Right renal cortex interstitium (tissue), 3 donors: ENCODE measurements around the gene ASB6. TPM values are rescaled to one million over a fixed set of nuclear protein-coding genes. Genes with fewer than 3 reads are reported as not detected.

Experiments used
- DNase-seq, 3 donors: peaks; one replicate each; pipeline ENCODE4 v3.0.0-alpha.2; 2013; ENCODE audit warnings: low read depth in 3 of 3, low spot score in 2 of 3
- polyA plus RNA-seq, 3 donors: library from polyadenylated mRNA; unstranded; fragments of 120-200 nt; gene quantifications; one replicate each; pipeline ENCODE4 v1.2.1, GENCODE V29; 2013; ENCODE audit not compliant: insufficient read length in 3 of 3

Gene ASB6, protein sequence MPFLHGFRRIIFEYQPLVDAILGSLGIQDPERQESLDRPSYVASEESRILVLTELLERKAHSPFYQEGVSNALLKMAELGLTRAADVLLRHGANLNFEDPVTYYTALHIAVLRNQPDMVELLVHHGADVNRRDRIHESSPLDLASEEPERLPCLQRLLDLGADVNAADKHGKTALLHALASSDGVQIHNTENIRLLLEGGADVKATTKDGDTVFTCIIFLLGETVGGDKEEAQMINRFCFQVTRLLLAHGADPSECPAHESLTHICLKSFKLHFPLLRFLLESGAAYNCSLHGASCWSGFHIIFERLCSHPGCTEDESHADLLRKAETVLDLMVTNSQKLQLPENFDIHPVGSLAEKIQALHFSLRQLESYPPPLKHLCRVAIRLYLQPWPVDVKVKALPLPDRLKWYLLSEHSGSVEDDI
- polyA plus RNA-seq = 10 to 100 TPM; 14.2 to 17.0 (median 16.5) TPM

DNA sequence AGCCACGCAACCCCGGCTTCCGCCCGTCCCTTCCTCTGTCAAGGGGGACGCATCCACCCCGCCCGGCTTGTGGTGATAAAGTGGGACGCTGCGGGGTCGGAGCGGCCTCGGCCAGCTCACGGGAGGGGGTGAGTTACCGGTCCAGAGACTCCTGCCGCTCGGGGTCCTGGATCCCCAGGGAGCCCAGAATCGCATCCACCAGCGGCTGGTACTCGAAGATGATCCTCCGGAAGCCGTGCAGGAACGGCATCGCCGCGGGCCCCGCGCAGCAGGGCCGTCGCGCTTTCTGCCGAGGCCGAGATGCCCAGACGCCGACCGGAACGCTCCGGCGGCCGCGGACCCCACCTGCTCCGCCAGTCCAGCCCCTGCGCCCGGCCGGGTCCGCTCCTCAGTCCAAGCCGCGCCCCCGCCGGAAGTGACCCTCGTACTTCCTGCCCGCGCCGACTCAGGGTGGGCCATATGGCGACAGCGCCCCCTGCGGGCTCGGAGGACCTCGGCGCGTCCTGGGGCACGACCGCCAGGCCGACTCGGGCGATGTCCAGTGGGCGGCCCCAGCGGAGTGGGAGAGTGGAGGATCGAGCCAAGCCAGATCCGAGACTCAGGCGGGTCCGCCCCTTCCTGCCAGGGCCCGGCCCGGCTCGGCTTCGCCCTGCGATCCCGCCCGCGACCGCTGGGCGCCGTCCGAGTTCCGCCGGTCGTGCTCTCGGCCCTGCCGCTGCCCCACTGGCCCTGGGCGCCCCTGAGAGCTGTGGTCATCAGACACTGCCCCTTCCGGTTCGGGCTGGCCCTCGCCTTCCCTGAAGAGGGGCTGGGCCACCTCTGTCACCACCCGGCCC, at the start of gene ASB6:
ASB6 (minus strand) TSS at position 402 of the 836 bp plus-strand sequence; CDS start at position 250, 152 bp downstream.
- peak; percentile 90 to 96 (median 94) for DNase-seq

DNA sequence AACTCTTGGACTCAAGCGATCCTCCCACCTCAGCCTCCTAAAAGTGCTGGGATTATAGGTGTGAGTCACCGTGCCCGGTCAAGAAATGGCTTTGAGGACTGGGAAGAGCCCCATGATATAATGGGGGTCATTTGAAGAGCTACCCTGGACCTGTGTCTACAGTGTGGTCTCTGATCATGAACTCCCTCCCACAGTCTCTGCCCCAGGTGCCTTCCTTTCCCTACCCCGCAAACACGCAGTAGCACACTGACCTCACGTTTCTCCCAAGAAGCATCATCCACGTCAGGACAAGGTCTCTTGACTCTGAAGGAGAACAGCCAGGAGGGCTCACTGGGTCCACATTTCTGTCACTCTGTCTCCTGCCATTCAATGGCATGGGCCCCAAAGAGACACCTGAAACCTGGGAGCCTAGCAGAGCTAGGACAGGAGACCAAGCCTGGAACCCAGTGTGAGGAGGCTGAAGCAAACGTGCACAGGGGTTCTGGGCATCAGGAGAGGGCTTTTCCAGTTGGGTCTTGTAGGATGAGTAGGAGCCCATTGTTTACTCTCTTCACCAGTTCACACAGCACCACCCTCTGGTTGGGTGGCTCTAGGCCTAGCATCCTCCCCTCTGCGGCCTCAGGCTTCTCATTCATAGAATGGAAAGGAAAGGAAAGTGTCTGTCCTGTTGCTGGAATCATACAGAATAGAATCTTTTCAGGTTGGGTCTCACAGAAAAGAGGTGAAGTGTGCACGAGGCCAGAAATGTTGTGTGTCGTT, 46.5 kb upstream of the ASB6 start:
- no peak for DNase-seq

DNA sequence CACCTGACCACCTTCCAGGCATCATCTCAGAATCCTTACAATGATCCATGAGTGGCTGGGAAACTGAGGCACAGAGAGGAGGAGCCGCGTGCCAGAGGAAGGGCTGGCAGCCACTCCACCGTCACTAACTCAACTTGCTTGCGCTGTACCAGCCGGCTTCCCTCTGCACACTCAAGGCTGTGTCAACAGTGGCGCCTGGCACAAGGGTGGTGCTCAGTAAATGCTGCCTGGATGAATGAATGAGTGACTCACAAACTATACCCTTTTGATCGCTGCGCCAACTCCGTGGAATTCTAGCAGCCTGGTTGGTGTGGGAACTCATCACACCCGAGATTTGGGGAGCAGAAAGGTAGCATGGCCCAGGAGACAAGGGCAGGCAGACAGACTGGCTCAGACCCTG, 45.4 kb upstream of the ASB6 start:
- DNase-seq = no peak

DNA sequence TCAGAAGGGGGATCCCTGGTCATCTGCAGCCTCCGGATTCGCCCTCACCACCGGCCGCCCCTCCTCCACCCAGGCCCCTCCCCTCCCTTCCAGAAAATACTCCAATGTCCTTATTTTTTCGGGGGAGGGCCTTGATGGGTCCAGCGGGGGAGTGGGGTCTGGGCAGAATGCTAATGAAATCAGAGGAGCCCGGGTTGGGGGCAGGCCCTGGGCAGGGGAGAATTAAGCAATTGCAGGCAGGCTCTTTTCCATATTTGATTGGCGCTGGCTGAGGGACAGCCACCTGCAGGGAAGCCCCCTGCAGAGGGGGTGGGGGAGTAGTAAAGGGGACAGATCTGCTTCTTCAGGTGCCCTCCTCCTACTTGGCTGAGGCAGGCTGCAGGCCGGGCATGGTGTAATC, 44.8 kb upstream of the ASB6 start:
- DNase-seq = no peak

DNA sequence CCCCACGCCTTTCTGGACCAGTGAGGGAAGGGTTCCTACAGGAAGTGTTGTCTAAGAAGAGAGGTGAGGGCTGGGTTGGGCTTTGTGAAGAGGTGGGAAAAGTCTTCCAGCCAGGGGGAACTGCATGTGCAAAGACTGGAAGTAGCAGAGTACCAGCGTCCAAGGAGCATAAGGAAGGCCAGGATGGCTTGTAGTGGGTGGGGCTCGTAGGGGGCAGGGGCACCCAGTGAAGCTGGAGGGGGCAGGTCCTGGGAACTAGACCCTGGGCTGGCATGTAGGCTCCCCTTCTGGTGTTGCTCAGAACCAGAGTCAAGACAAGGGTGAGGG, 43.9 kb upstream of the ASB6 start:
- no peak for DNase-seq

DNA sequence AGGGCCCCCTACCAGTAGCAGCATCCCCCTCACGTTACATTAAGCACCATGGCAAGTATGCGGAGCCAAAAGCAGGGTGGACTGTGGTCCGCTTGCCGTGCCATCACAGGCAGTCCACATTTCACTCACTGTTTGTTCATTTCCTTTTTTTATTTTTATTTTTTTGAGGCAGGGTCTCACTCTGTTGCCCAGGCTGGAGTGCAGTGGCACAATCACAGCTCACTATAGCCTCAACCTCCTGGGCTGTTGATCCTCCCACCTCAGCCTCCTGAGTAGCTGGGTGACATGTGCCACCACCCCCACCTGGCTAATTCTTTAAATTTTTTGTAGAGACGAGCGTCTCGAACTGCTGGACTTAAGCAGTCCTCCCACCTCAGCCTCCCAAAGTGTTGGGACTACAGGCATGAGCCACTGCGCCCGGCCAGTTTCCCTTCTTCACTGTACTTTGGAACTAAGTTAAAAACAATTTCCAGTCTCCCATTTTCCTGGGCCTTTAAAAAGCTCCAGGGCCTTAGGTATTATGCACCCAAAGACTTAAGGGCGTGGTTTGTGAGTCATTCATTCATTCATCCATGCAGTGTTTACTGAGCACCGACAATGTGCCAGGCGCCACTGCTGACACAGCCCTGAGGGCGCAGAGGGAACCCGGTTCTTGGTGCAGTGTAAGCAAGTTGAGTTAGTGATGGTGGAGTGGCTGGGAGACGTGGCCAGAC, 43.4 kb upstream of the ASB6 start:
- no peak for DNase-seq

DNA sequence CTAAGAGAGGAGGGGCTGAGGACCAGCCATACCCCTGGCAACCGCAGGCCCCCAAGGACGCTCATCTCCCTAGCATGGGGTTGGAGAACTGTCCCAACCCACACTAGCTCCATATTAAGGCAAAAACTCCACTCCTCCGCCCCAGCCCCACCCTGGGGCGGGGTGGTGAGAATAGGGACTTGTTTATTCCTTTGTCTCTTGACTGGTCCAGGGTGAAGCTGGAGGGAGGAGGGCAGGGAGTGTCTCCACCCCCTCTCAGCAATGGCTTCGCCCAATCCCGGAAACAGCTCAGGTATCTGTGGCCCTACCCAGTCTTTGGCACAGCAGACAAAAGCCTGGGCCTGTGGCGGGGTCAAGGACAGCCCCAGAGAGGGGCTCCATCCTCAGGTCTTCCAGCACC, 40.4 kb upstream of the ASB6 start:
- DNase-seq = no peak

DNA sequence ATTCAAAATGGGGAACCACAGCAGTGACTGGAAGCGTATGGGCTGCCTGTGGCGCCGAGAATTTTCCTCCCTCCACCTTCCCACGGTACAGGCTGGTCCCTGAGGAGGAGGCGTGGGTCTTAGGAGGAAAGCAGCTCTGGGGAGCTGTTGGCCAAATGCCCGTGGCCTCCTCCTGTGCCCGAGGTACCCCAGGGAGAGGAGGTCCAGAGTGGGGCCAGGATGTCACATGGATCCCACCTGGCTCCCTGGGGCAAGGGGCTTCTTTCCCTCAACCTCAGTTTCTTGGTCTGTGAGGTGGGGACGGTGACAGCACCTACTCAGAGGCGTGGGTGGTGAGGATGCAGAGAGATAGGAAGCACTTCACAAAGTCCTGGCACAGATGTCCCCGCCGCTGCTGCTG, 40.0 kb upstream of the ASB6 start:
- no peak for DNase-seq

DNA sequence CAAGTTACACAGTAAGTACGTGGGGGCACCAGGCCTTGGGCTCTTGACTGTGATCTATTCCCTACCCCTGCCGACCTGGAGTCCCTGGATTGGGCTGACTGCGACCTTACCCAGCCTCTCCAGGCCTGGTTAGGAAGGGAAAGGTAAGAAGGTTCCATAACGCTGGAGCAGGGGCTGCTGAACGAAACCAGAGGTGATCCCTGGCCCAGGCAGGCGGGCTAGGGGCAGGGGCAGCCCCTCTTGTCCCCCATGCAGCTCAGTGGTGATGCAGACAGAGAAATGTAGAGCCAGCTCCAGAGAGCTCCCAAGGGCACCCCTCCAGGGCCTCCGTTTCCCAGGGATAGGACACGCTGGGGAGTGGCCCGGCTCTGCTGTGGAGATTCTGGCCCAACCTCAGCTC, 37.6 kb upstream of the ASB6 start:
- no peak for DNase-seq

DNA sequence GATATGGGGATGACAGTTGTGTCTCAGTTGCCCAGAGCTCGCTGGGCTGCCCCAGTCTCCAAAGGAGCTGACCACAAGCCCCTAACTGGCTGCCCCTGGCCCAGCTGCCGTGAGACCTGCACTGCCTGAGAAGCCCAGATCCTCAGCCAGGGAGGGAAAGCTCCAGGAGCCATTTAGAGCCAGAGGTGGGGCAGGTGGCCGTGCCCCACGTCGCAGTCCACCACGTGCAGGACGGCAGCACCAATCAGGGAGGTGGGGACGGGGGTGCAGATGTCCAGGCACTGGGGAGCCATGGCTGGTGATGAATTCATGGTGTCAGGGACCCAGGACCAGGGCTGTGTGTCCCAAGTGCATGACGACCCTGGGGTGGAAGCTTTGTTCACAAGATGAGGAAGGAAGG, 36.9 kb upstream of the ASB6 start:
- DNase-seq = no peak

DNA sequence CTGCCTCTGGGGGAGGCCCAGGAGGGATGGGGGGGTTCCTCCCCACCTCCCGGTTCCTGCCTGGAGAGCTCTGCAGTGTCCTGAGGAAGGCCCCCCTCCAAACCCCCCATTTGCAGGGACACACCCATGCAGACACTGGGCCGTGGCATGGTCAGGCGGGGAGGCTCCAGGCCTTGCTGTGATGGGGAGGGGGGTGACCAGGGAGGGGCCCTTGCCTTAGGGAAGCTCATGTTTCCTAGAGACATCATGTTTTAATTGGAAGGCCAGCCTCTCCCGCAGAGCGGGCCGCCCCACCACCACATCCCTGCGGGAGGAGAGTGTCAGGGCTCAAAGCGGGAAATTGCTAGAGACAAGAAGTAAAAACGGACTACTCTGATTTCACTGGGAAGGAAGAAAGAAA, 35.5 kb upstream of the ASB6 start:
- DNase-seq = no peak

DNA sequence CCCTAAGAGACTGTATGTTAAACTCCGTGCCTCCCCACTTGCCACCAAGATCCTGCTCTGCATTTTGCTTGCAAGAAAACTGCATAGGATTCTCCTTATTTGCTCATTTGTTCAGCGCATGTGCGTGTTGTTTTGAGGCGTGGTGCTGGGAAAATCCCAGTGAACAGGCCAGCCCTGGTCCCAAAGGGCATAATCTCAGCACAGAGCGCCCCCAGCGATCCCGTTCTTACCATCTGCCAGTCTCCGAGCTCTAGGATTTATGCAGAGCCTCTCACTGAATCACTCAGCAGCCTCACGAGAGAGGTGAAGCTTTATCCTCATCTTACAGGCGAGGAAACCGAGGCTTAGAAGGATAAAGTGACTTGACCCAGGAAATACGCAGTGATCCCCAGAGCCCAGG, 35.0 kb upstream of the ASB6 start:
- no peak for DNase-seq

DNA sequence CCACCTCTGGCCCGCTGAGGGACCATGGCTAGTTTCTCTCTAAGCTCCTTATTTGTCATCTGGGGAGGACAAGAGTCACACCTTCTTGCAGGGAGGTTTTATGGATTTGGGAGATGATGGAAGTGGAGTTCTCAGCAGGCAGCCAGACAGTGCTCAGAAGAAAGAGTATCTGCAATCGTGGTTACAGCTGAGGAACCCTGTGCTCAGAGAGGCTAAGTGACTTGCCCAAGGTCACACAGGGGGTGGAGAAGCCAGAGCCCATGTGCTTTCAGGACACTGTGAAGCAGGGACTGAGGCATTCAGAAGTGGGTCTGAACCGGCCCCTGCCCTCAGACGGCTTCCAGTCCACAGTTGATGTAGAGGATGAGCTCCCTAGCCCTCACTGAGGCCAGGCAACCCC, 34.3 kb upstream of the ASB6 start:
- DNase-seq = no peak

DNA sequence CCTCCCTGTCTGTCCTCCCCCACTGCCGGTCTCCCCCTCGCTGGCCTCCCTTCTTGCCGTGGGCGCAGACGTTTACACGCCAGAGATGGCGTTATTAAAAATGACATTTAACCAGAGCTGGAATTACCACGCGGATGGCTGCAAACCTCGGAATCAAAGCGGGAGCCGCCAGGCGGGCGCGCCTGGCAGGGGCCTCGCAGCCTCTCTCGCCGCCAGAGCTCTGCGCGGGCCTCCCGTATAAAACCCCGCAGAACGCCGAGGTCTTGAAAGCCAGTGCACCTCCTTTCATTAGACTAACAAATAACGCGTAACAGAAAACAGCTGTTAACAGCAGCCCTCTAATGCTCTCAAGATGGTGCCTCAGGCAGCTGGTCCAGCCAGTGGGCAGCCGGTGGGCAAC, 33.7 kb upstream of the ASB6 start:
- DNase-seq = no peak

DNA sequence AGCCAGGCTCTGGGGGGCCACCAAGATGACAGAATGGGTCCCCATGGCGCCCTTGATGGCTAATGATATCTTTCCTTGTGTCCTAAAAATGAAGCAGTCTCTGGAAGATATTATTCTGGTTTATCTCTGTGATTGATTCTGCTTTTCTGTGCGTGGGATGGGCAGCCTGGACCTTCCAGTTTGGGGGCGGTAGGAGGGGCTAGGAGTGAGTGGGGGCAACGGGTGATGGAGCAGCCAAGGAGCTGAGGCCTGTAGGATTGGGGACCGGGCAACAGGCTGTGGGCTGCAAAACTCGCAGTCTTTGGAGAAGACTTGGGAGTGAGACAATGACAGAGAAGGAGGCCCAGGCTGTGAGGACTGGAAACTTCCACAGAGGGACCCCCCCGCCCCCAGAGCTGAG, 32.3 kb upstream of the ASB6 start:
- DNase-seq = no peak

DNA sequence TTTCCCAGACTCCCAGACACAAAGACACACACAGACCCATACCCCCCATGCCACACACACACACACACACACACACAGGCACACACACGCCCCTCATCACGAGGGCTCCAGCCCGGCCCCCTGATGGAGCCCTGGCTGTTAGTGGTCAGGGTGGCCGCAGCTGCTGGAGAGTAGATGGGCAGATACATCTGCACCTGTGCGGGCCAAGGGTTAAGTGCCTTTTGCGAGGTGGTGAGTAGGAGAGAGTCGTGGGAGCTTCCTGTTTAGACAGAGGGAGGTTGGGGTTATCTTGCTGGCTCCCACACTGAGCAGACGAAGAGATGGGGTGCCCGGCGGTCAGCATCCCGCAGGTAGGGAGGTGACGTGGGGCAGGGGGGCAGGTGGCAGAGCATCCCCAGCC, 31.7 kb upstream of the ASB6 start:
- no peak for DNase-seq

DNA sequence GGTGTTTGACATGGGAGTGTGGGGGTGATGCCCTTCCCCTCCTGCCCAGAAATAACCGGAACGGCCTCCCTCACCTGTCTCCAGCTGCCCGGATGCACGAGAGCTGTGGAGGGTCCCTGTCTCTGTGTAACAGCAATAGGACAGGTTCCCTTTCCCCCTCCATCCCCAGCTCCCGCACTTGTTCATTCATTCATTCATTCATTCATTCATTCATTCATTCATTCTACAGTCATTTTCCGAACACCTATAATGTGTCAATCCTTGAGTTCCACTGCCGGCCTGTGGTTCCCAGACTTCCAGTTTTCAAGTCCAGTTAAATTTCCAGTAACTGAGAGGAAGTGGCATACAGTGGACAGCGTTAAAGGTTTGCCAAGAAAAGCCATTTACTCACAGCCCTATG, 30.8 kb upstream of the ASB6 start:
- DNase-seq = no peak

DNA sequence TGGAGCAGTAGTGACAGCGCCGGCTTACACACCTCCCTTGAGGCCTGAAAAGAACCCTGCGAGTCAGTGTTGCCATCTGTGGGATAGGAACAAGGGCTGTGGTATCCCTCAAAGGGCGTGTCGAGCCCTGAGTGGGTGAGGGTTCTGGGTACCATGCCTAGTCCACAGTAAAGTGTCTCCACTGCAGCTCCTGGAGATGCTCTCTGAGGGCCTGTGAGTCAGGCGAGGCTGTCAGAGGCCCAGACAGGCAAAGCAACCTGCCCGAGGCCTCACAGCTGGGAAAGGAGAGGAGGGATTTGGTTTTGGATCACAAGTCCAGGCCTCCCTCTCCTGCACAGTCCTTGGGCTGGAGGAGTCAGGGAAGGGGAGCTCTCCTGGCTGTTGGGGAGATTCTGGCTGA, 29.6 kb upstream of the ASB6 start:
- no peak for DNase-seq

DNA sequence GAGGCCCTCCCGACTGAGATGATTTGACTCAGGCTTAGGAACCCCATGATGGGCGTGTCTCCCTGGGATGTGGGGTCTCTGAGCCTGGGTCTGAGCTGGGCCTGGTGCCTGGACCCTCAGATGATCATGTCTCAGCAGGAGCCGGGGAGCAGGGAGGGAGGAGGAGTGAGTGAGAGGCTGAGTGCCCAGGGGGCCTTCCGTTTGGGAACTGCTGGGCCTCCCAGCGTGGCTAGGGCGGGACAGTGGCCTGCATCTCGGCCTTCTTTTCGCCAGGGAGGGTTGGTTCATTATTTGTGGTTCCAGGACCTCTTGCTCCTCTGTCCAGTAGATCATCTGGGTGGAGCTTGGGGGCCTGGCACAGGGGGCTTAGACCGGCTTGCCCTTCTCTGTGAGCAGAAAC, 29.1 kb upstream of the ASB6 start:
- no peak for DNase-seq

DNA sequence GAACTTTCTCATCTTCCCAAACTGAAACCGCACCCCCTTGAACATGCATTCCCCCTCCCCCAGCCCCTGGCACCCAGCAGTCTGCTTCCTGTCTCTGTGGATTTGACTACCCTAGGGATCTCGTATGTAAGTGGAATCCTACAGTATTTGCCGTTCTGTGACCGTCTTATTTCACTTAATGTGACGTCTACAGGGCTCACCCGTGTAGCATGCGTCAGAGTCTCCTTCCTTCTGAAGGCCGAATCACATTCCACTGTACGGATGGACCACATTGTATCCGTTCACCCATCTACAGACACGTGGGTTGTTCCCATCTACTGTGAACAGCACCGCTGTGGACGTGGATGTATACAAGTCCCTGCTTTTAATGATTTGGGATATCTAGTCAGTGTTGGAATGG, 28.0 kb upstream of the ASB6 start:
- DNase-seq = no peak
